GM12873 (cell line): Measurements from ENCODE around the gene MYO6.

Source experiments
- CTCF ChIP-seq: IDR thresholded peaks from 2 replicates; pipeline ENCODE4 v1.5.1; 2012; ENCODE audit warnings: low read depth, mild to moderate bottlenecking, moderate library complexity, low read length, control low read depth; ENCODE audit not compliant: insufficient read depth; ENCODE audit errors: missing control alignments

MYO6 gene

GRCh38 chr6:75775219-75775618 lies 26.2 kb downstream of the MYO6 start:
- no peak for TF ChIP-seq CTCF

- no peak for TF ChIP-seq CTCF
Observed at GRCh38 chr6:75776461-75776860, 27.4 kb downstream of the MYO6 start.

GRCh38 chr6:75778757-75779156 lies 29.7 kb downstream of the MYO6 start:
- no peak for TF ChIP-seq CTCF

- TF ChIP-seq CTCF = no peak
Observed at GRCh38 chr6:75786152-75786551, 37.1 kb downstream of the MYO6 start.

GRCh38 chr6:75788894-75789293 lies 39.9 kb downstream of the MYO6 start:
- no peak for TF ChIP-seq CTCF

- TF ChIP-seq CTCF = no peak
Observed at GRCh38 chr6:75791881-75792280, 42.8 kb downstream of the MYO6 start.

- no peak for TF ChIP-seq CTCF
Observed at GRCh38 chr6:75794351-75794846, 45.4 kb downstream of the MYO6 start.
